GM03348 (cell line): ENCODE measurements around the gene FSTL4.

ENCODE experiments used
- DNase-seq: peaks from one replicate; pipeline ENCODE4 v3.0.0; 2012; ENCODE audit warnings: low spot score

Gene FSTL4

DNA sequence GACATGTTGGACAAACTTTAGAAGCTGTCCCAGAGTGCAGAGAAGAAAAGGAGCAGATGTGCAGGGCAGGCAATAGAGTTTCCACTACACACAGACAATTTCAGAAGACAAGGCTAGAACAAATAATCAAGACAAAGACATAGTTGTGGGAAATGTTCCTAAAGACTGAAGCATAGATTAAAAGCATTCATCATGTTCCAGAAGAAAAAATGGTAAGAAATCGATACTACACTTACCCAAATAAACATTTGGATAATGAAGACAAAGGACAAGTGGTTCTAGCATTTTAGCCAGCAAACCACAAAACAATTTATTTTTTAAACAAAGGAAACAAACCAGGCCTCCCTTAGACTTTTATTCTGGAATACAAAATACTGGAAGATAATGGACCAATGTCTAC lies 97.9 kb downstream of the FSTL4 start:
- no peak for DNase-seq

DNA sequence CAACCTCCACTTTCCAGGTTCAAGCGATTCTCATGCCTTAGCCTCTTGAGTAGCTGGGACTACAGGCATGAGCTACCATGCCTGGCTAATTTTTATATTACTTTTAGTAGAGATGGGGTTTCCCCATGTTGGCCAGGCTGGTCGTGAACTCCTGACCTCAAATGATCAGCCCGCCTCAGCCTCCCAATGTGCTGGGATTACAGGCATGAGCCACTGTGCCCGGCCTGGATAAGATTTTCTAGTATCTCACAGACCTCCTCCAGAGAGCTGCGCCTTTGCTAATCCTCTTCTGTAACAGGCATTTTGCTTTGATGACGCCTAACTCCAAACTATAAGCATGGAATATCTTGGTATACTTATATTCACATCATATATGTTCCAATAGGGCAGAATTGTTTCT lies 99.4 kb downstream of the FSTL4 start:
- no peak for DNase-seq

DNA sequence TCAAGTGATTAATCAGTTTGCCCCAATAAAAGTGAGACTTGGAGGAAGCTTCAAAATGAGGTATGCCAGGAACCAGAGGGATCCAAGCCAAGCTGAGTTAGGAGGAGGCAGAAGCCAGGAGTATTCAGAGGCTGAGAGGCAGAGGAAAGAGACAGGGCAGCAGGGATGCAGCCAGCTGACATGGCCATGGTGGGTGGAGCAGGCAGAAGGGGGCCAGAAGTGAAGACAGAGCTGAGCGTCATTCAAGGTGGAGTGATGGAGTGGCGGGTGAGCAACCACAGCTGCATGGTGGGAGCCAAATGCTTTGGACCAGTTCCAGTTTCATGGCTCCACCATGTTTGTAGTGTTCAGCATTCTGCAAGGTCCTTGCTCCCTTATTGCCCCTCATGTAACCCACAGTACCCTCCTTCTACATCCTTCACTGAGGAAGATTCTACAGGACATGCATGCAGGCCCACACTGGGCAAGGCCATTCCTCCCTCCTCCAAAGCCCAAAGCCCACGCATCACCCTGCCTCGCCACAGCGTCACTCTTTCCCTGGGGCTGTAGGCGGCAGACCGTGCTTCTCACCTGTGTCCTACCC lies 100.6 kb downstream of the FSTL4 start:
- DNase-seq = no peak

GRCh38 chr5:133510634-133511262 lies 101.6 kb downstream of the FSTL4 start:
- no peak for DNase-seq

- DNase-seq = no peak
Observed at GRCh38 chr5:133509742-133510079, 102.6 kb downstream of the FSTL4 start.

GRCh38 chr5:133508845-133509741 lies 103.2 kb downstream of the FSTL4 start:
- no peak for DNase-seq

DNA sequence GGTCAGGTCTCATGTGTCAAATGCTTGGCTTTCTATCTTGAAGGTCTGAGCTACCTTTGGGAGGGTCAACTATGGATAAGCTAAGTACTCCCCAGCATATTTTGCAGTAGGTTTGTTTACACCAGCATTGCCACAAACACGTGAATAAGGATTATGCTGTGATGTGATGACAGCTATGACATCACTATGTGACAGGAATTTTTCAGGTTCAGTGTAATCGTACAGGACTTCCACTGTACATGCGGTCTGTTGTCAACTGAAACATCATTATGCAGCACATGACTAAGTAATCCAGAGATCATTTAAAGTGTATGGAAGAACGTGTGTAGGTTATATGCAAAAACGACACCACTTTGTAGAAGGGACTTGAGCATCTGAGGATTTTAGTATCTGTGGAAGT lies 104.0 kb downstream of the FSTL4 start:
- no peak for DNase-seq

- DNase-seq = no peak
Observed at GRCh38 chr5:133506181-133506580, 106.2 kb downstream of the FSTL4 start.

DNA sequence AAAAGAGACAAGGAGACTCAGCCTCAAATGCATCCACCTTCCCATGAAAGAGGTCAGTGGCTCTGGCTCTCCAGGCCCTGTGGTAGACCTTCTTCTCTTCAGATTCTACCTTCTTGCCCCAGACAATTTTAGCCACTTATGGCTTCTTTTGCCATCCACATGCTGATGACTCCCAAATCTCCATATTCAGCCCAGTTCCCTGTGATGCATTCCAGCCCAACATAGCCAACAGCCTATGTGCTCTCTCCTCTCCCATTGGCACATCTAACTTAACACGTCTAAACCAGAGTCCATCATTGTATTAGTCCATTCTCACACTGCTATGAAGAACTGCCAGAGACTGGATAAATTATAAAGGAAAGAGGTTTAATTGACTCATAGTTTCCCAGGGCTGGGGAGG lies 108.8 kb downstream of the FSTL4 start:
- no peak for DNase-seq

GRCh38 chr5:133499895-133500294 lies 112.4 kb downstream of the FSTL4 start:
- DNase-seq = no peak

- no peak for DNase-seq
Observed at GRCh38 chr5:133497608-133498348, 114.6 kb downstream of the FSTL4 start.

GRCh38 chr5:133496631-133497030 lies 115.7 kb downstream of the FSTL4 start:
- DNase-seq = no peak

DNA sequence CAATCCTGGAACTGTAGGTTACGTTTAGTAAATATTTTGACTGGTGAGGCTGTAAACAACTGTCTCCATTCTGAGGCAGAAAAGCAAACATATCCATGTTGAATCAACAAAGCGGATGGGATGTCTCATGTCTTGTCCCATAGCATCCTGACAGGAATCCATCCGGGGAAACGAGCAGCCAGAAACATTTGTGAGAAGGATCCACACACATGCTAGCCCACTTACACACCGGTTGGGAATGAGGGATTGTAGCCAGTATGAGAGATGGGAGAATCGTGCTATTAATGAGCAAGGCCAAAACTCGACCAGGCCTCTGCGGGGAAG lies 117.5 kb downstream of the FSTL4 start:
- DNase-seq = no peak

DNA sequence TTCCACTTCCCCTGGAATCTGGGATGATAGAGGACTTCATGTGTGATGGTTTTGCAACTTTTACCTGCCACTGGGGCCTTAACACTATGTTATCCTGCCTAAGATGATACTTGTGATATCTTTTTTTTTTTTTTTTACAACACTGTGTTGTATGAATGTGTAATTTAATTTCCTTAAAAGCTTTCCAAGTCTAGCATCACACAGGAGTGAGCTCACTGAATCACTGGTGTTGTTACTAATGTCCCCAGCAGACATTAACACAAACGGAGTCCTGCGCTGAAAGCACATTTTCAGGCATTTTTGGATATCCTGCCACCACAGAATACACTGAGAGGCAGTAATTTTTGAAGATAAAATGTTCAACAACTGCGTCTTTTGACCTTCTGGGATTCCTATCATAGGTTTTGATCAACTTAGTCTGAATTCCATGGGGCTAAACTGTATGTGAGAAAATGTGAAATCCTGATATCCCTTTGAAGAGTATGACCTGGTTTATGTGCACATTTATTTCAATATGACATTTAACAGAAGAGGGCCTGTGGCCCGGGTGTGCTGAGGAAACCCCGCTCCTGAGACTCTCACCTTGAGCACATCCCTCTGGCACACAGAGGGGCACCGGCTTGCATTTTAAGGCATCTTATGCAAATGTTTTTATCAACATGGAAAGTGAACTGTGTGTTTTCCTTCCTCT lies 118.0 kb downstream of the FSTL4 start:
- no peak for DNase-seq

DNA sequence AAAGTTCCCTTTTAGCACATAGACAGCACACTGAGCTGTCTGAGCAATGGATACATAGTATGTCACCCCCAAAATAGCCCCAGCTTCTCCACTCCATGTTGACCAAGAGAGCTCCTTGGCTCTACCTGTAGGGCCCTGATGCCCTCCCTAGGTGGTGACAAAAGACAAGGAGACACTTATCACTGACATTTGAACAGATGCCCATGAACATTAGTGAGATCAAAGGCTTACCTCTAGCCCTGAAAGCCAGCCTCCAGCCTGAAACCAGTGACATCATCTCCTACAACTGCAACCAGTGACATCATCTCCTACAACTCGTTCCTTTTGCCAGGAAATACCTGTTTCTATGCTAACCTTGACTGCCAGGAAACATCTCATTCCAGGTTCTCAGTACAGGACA lies 122.7 kb downstream of the FSTL4 start:
- no peak for DNase-seq

DNA sequence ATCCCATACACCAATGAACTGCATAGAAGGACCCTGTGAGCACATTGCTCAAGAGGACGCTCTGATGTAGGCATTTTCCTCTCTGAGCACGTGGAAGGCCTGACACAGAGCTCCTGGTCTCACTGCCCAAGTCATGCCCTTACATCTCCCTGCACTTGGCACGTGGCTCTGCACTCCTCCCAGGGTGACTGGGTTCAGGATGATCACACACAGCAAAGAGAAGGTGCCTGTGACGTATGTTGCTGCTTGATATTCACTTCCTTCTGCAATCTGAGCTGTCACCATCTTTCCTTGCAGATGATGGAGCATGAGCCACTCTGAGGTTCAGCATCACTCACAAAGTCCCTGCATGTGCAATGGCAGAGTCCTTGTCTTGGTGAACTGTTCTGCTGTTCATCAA lies 125.2 kb downstream of the FSTL4 start:
- DNase-seq = no peak

DNA sequence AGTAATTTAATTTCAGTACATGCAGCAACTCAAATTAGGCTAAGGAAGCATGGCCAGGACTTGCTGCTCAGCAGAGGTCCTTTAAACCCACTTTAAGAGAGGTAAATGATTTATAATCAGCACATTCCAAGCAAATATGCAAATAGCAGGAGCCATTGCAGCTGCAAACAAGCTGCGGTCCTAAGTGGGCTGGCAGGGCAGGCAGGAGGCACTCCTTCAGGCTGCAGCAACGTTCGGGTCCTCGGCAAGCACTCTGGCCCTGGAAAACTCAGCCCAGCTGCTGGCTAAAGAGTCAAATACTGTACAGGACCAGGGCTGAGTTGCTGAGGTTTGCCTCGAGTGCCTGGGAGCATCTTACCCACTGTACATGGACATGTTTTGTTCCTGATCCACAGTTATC lies 126.9 kb downstream of the FSTL4 start:
- DNase-seq = no peak

DNA sequence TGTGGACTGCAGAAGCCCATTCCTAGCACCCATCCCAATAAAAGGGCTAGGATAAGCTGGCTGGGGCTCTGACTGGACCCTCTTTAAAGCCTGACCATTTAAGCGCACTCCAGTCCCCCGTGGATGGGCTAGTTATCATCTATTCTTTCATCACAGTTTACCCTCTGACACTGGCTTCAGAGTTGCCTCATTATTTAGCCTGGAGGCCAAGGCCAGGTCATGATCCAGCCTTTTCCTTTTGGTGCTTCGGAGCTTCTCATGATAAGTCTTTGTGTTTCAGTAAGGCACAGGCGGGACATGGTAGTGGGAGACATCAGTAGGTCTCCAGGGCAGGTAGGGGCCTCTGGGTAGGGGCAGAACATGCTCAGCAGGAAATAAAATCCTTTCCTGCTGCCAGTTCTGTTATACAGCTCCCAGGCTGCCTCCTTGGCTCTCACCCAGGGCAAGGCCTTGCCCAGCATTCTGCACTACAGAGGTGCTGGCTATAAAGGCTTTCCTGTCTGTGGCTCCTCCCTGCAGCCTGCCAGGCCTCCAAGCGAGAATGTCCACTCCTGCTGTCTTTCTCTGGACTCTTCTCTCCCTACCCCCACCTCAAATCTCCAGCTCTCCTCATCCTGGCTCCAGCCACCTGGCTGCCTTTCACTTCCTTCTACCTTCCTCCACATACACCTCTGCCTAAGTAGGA lies 128.8 kb downstream of the FSTL4 start:
- no peak for DNase-seq

DNA sequence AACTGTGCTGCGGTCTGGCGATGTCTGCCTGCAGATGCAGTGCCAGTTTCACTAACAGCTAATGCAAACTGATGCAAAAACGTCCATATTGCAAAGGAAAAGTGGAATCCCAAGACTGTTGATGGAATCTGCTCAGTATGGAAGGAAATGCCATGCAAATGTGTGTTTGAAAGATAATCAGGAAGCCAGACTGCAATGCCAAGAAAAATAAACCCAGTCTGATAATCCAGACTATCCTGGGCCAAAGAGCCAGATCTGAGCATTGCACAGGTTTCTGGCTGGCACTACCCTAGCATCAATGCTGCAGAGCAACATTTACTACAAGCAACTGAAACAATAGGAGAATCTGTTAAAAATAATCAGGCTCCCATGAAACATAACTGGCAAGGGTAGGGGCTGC lies 130.3 kb downstream of the FSTL4 start:
- DNase-seq = no peak

- no peak for DNase-seq
Observed at GRCh38 chr5:133480866-133481265, 131.5 kb downstream of the FSTL4 start.

- no peak for DNase-seq
Observed at GRCh38 chr5:133480366-133480765, 132.0 kb downstream of the FSTL4 start.
